ENCODE results near the gene HDAC9.
A peak's percentile ranks its signal among the peaks of the same experiment; 100 is the strongest.
"Not testable (repeated sequence)": the region's sequence is repeated elsewhere in the genome, so short reads cannot be mapped to it uniquely, and the experiment has no call there.

The HDAC9 gene

DNA sequence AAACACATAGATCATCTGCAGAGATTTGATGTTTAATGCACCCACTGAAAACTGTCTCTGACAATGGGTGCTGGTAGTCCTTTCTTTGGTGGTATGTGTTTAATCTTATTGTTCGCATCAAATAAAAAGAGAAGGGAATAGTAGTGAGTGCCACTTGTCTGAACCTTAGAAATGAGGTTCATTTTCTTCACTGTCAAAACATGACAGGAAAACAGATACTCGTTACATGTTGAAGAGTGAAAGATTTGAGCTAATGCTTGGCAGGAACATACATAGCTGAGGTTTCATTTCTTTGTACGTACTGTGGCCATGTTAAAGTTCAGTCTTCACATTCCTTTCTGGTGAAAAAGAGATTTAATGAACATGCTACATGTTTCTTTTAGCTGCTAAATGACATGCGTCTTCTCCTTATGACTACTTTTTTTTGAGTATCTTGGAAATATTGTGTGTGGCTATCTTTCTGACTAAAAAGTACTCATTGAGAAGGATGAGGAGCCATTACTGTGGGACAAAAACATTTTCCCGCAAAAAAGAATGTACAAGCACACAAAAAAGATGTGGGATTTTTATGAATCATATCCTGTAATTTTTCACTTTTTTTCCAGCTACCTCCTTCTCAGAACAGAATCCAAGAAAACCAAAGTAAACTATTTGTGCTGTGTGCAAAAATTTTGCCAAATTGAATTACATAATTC is 513.8 kb downstream of the HDAC9 start:
- no peak for DNase-seq

DNA sequence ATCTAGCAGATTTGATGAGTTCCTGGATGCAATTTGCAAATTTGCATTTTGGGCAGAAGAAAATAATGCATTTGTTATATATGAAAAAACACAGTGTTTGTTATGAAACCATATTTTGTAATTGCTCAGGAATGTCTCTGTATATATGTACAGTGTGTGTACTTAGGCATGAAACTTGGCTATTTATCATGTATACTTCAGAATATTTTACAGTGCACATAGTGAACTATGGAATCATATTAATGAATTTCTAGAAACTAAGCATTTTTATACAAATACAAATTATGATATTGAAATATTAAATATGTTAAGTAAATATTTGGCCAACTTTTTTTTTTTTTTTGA is 514.4 kb downstream of the HDAC9 start:
- no peak for DNase-seq

DNA sequence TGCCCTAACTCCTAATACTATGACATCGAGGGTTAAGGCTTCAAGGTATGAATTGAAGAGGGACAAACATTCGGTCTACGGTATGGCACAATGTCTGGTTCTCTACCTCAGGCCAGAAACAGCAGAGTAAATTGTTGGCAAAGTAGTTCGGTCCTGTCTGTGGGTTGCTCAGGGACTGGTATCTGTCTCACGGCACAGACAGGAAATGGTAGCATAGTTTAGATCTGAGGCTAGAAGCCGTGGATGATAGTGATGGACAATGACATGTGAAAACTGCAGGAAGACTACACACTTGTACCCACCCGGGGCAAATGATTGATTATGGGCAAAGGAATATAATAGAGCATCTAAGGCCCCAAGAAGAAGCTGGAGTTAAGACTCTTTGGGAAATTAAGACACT is 515.7 kb downstream of the HDAC9 start:
- no peak for DNase-seq

DNA sequence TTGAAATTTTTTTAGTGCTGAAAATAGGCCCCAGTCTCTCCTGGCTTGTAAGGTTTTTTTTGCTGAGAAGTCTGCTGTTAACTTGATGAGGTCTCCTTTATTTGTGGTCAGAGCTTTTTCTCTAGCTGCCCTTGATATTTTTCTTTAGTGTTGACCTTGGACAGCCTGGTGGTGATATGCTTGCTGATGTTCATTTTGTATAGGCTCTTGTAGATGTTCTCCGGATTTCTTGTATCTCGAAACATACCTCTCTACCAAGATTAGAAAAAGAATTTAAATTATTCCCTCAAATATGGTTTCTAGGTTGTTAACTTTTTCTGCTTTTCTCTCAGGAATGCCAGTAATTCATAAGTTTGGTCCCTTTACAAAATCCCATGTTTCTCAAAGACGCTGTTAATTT is 519.5 kb downstream of the HDAC9 start:
- no peak for DNase-seq

DNA sequence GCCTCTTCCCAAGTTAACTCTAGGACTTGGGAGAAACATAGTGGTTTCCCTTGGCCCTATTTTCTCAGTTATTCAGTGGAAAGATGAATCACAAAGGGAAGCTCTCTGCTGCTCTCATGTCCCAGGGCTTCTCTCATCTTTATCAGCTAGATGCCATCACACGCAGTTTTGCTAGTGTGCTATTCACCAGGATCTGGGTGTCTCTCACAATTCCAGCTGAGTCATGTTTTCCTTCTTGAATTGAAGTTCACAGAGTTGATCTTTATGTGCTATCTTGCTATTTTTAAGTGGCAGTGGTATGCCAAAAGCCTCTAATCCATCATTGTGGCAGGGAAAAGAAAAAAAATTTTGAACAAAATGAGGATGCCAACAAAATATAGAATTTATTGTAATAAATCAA is 520.6 kb downstream of the HDAC9 start:
- no peak for DNase-seq

DNA sequence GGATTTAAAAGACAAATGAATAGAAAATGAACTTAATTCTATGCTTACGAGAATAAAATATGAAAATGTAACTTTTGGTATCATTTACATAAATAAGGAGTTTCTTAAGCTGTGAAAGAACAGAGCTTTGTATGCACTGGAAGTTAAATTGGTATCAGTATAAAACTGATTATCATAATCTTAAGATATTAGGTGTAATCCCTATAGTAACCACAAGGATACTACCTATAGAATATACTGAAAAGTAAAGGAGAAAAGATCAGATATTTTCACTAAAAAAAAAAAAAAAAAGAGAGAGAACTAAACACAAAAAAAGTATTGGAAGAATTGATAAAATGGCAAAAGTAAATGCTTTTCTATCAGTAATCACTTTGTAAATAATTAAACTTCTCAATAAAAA is 521.8 kb downstream of the HDAC9 start:
- DNase-seq = no peak

DNA sequence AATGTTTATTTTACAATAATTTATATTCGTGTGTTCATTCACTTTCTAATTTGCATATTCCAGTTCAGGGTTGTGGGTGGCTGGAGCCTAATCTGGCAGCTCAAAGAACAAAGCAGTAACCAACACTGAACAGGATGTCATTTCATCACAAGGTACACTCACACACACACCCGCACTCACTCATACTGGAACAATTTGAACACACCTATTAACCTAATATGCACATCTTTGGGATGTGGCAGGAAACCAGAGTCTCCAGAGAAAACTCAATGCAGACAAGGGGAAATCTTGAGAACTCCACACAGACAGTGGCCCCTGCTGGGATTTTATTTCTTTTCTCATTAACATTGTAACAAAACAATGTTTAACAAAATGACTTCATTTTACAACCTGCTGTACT is 524.5 kb downstream of the HDAC9 start:
- no peak for DNase-seq

DNA sequence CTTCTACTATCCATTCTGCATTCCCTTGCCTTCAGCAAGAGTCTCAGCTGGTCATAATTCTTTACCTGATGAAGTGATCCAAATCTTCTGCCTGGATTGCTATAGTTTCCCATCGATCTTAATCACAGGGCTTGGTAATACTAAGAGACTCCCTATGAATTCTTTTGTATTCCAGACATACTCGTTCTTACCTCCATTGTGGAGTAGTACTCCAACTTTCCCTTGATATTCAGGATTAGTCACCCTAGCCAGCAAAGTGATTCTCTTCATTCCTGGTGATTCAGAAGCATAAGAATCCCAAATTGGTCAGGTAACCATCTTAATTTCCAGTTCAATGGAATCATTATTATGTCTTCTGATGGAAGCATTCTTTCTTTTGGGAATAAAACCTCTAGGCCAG is 525.2 kb downstream of the HDAC9 start:
- no peak for DNase-seq

DNA sequence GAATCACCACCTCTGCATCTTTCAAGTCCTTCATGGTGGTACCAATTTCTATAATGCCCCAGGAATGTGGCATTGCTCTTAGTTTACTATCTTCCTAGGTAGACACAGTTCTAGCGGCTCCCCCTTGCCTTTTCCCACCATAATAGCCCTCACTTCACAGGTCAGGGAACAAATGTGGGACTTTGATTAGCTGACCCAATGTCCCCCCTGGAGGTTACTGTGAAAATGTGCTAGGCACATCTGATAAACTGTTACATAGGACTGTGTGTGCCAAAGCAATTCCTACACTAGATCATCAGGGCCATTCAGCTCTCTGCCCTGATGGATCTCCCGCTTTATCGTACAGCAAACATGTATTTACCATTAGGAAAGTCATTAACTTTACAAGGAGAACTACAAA is 527.9 kb downstream of the HDAC9 start:
- DNase-seq = no peak

DNA sequence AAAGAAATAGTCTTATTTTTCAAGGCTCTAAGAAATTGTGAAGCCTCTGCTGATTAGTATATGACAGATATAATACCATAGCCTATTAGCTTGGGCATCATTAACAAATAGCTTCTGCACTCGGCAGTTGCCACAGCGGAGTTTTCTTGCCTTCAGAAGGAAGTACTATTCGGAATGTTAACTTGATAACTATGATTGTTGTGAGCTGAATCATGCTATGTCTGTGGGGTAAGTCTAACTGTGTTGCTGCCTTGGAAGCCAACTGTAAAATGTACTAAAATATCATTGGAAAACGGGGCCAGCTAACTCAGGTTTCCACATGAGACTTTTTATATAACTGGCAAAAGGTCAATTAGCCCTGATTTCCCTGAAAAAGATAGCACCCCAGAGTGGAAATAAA is 528.7 kb downstream of the HDAC9 start:
- no peak for DNase-seq

DNA sequence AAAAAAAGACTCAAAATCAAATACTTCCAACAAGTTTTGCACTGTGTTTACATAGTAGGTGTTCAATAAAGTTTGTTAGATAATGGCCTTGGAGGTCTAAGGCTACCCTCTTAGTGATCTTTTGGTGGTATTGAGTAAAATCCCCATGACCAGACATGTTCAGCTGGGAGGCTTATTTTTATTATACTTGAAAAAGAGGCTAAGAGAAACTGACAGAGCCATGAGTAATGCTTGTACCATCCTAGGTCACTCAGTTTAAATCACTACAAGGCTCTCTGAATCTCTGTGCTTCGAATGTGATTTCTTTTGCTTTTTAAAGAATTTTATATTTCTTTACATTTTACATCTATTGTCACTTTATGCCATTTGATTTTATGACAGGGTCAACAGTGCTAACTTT is 531.3 kb downstream of the HDAC9 start:
- no peak for DNase-seq

DNA sequence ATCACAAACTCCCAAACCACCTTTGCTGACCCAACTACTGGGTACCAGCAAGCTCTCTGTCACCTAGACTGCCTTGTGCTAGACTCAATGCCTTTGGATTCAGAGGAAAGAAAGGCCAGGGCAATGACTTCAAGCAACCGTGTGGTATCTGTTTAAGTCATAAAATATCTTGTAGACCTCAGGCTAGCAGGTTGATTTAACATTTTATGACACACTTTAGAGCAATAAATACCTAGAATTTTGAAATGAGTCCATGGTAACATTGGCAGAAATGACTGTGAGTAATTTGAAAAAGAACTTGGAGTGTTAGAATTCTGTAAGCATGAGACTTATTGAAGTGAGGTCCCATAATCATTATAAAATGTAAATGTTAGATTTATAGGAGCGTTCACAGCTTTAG is 534.7 kb downstream of the HDAC9 start:
- no peak for DNase-seq

DNA sequence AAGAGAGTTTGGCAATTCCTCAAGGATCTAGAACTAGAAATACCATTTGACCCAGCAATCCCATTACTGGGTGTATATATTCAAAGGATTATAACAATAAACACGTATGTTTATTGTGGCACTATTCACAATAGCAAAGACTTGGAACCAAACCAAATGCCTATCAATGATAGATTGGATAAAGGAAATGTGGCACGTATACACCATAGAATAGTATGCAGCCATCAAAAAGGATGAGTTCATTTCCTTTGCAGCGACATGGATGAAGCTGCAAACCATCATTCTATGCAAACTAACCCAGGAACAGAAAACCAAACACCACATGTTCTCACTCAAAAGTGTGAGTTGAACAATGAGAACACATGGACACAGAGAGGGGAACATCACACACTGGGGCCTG is 537.4 kb downstream of the HDAC9 start:
- not testable (repeated sequence) for DNase-seq

DNA sequence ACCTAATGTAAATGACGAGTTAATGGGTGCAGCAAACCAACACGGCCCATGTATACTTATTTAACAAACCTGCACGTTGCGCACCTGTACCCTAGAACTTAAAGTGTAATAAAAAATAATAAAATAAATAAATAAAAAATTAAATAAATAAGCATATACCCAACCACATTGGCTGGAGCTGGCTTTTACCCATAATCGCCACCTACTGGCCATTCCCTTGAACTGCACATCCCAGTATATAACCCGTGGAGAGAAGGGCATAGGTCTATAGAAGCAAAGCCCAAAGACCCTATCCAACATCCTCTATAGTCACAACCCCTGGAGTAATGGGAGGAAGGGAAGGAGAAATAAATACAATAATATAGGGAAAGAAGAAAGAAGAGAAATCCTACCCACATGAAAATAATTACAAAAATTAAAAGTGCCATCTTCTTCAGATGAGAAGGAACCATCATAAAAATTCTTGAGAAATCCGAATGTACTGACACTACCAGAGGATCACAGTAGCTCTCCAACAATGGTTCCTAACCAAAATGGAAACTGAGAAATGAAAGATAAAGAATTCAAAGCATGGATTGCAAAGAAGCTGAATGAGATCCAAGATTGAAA is 556.3 kb downstream of the HDAC9 start:
- peak in 2 of 51 donors; percentile 1 to 4 for DNase-seq

All from hypothalamus (tissue), 51 donors.